Stimulated activated CD4-positive, alpha-beta T cell treated with anti-CD3 and anti-CD28 coated beads, TNF-alpha, amount 100 ng/mL, for 48 hours (primary cell): ENCODE data around the gene EFNA5.

ENCODE experiments used
- DNase-seq, 3 donors: peaks; one replicate each; pipeline ENCODE4 v3.0.0-alpha.2; 2020; ENCODE audit warnings: low read depth in 3 of 3

EFNA5 gene

DNA sequence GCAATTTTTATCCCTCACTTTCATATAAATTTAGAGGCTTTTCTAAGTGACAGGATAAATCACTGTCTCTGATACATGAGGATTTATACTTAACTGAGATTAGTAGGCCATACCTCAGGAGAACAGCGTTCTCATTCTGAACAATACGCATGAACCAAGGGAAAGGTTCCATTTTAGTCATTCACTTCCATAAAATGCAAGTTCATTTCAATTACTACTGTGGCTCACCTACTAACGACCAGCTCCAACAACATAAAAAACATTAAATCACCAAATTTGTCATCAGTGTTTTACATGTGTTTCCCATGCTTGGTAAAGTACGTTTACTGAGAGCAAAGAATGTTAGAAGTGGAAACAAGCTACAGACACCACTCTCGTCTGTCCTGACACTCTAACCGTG, 67.4 kb downstream of the EFNA5 start:
- DNase-seq: no peak

DNA sequence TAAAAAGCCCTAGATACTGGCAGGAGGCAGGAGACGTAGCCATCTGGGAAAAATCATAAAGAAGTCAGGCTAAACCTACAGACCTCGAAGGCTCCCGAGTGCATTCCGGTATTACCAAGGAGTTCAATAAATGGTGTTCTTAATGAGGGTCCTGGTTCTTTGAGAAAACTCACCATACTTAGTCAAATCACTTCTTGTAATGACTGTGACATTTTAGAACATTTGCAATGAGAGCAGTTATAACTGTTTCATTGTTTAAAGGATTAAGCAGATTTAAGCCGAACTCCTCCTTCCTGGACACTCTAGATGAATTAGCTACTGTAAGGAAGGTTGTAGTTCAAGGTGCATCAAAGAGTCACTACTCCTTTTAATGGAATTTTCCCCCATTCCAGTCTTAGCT, 67.8 kb downstream of the EFNA5 start:
- DNase-seq: no peak

DNA sequence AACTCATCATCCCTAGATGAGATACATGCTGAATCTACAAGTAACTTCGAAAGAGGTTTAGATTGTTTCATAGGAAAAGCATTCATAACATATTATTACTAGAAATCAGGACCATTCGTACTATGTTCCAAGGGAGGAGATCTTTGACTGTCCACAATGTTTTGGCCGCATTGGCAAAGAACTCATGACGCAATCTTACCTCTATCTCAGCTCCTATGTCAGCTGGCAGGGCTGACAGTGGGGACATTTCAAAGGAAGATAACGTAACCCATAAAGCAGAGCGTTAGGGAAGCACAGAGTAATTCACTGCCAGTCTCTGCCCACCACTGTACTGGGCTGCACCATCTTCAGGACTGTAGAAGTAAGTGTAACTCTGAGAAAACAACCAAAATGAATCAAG, 69.7 kb downstream of the EFNA5 start:
- no peak for DNase-seq

DNA sequence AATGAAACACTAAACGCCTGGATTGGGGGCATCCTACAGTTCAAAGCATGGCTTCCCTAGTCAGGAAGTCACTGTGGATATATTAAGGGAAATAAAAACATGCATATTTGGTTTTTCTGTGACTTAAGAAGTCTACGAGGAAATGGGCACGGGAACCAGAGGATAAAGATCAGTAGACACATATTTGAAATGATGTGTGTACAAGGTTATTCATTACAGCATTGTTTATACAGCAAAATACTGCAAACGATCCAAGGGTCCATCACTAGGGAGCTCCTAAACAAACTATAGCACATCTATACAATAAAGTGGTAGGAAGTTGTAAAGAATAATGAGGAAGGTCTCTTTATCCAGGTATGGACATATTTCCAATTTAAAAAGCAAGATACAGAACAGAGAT, 71.8 kb downstream of the EFNA5 start:
- DNase-seq: no peak

DNA sequence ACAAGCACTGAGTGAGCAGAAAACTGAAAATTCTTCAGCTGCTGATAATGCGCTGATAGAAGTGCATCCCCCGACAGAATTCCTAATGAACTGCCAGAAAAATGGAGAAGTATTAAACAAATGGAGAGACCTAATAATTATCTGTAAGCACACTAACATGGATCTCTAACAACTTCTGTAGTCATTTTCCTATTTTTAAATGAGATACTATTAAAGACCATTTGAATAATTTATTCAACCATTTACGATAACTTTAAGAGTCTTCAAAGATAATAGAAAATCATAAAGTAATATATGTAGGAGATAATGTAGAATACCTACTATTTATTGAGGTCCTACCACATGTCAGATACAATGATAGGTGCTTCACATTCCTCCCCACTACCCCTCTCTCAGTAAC, 72.9 kb downstream of the EFNA5 start:
- DNase-seq: no peak

DNA sequence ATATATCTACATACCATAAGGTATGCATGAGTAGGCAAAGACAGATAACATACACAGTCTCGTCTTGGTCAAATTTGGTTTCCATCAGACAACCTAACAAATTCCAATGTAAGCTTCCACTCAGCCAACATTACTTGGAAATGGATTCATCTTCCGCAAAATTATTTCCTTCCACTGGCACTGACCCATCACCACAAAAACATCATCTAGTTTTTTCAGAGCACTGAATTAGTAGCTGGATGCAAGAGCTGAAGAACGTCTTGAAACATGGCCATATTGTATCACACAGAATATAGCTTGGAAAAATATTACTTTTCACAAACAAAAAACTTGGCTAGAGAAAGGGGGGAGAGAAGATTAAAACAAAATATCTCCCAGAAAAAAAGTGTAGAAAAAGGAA, 73.5 kb downstream of the EFNA5 start:
- DNase-seq: no peak

DNA sequence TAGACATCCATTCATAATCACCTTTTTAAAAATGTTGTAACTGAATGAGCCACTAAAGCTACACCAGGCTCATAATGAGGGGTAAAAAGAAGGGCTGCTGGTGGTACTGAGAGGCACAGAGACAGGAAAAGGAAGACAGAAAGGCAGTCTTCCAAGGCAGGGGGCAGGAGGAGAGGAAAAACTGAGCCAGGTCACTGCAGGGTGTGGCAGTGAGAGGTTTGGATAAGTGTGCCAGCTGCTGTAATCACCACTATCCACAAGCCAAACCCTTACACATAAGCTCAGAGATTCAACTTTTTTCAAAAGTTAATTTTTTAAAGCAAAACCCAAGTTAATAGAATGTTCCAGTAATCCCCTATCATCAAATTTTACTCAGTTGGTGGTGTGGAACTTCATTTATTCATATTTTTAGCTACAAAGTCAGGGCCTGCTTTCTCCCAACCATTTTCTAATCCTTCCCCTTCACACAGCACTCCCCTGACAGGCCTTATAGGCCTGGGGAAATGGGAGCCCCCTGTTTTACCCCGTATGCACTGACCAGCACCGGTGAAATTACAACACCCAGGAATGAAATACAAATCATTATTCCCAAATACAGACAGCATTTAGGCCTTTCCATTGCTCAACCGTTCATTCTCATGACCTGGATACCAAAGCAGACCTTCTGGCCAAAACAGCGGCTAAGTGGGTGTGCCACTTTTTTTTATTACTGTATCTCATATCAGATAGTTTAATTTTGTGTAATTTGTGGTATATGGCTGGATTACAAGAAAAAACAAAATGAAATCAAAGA, 76.3 kb downstream of the EFNA5 start:
- no peak for DNase-seq

DNA sequence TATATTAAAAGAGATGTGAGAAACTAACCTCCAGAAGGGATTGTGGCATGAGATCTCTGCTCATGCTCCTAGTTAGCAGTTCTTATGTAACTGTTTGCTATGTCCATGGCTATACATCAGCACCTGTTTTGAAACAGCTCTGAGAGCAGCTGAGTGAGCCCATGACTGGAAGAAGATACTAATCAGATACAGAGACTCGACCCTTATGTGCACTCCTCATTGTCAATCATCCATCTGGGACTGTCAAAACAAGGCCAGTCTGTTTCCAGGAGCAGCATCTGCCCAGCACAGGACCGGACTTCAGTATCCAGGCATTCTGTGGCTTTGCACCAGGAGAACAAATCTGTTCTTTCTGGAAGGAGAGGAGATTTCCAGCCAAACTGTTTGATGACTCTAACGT, 77.7 kb downstream of the EFNA5 start:
- no peak for DNase-seq

DNA sequence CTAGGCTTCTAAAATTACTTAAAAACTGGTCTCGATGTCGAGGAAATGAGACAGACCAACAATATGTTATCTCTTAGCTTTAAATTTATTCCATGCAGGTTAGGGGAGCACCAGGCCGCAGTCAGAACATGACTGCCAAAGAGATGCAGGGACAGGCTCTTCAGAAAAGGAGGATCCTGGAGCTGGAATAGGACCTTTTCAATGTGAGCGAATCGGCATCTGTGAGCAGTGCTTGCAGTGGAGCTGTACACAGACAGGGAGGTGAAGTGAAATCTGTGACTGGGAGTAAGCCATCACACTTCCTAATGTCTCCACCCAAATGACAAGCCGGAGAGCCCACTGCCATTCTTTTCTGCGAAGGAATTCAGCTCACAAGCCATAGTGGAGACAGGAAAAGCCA, 78.2 kb downstream of the EFNA5 start:
- no peak for DNase-seq

DNA sequence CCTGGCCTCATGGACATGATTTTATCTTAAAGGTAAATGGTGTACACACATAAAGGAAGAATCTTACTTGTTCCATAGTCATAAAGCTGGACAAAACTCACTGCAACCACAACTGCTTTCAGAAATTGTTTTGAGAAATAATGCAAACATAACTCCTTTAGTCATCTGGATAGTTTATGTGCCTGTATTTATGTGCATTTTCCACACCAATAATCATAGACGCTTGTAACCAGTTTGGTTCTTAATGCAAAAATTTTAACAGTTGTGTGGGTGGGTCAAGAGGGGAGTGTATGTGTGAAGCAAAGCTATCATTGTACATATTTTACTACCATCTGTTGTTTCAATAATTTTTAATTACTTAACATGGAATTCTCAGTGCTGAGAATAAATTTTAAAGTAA, 80.1 kb downstream of the EFNA5 start:
- no peak for DNase-seq

DNA sequence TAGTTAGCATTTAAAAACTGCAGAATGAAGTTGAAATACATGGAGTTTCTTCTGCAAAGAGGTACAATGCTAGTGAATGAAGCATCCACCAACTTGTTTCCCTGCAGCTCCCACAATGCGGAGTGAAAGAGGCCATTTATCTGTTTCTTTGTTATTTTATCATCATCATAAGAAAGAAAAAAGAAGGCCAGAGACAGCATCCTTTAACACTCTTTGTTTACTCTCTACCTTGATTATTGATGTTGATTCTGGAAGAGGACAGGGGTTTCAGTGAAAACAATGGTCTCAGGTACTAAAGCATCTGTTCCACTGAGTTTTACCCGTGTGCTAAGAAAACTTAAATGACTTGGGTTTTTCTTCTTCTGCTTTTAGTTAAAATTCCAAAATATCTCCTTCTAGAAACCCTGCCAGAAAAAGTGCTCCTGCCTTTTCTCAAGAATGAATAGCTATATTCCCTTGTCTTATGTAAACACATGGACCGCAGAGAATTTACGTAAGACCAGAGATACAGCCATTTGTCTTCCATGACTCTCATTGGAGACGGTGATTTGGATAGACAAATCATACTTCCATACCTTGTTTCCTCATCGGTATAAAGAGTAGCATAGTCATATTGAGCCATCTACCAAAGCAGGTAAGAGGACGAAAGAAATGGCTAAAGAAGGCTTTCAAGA, 81.1 kb downstream of the EFNA5 start:
- DNase-seq: no peak

DNA sequence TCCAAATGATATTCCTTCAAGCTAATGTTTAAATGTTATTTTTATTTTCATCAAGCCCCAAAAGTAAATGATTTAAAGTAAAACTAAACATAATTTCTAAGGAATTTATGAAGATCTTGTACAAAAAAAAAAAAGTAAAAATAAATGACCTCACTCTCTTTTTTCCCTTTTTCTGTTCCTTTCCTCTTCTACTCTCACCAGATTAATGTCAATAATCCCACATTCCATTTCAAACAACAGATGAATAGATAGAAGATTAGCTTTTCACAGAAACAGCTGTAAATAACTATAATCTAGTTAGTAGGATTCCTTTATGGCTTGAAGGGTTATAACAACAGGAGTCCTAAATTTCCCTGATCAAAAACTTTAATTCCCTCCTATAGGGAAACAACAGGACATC, 88.1 kb downstream of the EFNA5 start:
- DNase-seq: no peak

DNA sequence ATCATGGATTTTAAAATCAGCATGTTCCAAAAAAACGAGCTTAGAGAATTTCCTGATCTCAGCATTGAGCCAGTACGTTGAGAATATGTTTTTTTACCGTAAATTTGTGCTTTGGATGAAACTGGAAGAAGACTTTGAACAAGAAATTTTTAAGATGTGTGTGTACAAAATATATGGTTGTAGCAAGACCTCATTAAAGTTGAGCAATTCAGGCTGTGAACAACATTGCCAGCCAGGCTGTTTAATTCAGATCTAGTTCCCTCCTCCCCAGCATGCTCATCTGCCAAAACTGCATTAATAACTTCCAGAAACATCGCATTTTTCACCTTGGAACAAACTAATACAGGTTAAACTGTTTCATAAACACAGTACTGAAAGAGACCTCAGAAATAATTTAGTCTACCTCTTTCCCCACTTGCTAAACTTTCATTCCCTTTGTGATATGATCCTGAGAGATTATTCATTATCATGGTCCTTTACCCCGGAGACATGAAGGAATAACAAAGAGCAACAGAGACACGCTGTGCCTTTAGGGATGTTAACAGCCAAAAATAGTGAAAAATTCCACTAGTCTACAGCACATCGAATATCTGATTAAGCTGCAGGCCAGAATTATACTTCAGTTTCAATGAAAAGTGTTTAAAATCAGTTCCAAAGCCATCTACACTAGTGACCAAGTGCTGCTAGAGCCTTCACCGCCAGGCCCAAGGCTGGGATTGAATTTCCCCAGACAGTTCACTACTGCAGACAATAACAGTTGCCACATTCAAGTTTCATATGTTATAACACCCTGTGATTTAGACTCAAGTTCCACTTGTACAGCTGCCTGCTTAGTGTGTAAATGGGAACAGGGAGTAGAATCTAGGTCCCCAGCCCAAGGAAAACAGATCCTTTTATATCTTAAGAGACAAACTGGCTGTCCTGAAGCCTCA, 89.6 kb downstream of the EFNA5 start:
- DNase-seq: no peak

DNA sequence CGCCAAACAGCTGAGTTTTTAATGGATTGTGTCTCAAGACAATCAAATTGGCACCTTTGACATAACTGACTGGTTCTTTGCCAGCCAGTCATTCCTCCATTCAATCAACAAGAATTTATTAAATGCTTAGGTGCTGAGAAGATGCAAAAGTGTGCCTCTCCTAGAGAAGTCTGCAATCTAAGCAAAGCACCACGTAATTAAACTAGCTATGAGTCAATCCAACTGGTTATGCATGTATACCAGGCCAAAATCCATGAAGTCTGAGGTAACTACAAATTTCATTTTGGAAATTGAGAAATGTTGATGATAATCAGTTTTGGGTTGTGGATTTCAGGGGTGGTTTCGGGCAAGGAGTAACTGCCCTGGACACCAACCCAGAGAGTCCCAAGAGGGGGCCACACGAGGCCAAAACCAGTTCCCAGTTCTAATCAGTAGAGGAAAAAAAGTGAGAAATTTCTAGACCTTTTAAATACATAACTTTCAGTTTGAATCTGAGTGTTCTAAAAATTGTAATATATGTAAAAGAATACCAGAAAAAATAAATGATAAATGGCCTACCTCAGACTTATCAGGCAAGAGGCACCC, 92.6 kb downstream of the EFNA5 start:
- DNase-seq: no peak

DNA sequence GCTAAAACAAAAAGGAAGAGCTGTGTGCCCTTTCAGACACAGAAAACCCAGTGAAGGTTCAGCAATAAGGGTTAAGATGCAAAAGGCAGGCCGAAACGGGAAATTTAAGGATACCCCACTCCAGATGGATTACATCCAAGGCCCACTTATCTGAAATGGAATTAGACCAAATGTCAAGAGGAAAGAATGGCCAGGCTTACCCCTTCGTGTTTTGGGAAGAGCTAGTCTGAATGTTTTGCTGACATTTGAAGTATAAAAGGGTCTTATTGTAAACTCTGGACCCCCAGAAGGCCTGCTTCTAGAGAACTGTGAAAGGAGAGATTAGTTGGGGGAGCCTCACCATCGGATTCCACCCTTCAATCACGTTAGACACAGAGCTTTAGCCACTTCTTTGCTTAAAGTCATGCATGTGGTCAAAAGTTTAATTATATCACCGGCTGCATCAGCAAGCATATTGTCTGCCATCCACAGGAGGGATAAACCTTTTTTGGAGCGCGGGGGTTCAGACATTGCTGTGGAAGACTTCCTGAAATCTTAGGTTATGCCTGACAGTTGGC, 93.3 kb downstream of the EFNA5 start:
- no peak for DNase-seq

DNA sequence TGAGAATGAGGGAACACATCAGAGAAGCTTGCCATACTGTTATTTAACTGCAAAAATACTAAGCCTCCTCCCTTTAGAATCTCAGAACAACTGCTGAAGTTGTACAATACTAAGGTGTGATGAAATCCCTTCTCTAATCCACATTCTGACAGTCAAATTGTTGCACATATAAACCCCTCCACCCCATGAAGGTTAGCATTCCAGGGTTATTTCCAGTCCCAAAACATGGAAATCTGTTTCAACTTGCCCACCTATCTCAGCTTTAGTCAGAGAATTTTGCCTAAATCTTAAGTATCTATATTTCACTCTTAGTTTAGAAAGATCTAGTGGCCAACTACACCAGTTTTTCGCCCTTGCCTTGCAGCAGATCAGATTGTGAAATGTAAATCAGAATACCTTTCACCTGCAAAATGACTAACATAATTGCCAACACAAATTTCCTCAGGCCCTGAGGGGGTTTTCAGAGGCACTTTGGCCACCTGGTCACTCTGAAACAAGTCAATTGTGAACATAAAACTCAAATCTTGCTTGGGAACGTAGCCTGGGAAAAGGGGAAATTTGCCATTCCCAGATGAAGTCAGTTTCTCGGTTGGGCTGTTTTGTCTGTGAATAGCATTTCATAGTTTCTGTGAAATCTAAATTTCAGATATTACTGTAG, 93.9 kb downstream of the EFNA5 start:
- DNase-seq: no peak

DNA sequence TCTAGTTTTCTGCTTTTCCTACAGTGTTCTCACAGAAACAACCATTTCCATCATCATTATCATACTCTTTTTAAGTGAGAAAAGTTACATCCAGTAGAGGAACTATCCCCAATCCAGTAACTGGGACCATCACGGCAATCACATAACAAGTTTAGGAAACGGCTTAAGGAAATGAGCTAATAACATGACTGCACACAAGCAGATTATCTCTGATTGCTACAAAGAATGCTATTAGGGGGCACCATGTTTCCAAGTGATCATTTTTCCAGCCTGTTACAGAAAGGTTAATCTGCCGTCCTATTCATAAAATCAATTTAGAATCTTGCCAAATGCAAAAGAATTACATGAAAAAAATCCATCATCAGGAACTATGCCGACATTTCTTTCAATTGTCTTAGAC, 94.6 kb downstream of the EFNA5 start:
- no peak for DNase-seq

DNA sequence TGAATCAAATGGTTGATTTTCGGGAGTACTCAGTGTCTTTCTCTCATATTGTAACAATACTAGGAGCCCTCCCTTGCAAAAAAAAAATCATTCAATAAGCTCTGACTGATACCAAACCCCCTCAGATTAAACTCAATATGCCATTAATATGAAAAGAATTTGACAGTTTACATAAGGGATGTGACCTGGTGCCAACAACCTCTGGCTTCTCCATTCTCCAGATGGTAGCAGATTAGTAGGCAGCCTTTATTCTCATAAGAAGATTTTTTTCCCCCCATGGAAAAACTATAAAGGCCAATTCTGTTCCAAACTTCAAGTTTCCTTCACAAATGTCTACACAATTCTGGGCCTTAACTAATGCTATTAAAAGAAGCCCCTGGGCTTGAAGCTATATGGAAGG, 96.5 kb downstream of the EFNA5 start:
- no peak for DNase-seq

DNA sequence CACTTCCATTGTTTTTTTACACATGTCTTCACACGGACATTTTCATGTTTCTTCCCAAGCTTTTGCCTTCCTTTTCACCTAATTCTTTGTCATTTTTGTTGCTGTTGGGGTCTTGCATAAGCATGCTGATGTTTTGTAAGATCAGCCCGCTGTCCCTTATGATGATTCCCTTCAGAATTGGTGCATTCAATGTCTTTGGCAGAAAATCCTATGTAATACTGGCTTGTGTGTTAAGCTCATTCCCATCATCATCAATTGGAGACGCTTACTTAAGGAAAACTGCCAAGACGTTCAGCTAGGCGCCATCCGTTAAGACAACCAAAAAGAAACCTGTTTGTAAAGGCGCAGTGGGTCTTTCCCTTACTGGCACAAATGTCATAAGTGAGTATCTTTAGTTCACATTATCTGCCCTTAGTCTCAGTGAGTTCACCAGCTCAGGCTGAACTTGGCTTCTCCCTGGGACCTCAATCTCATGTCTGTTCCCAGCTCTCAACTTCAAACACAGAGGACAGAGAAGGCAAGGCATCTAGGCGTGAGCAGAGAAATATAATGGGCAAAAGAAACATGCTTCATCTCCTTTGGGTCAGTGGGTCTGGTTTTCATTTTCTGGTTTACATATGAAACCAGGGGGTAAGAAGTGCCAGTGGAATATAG, 97.9 kb downstream of the EFNA5 start:
- no peak for DNase-seq

DNA sequence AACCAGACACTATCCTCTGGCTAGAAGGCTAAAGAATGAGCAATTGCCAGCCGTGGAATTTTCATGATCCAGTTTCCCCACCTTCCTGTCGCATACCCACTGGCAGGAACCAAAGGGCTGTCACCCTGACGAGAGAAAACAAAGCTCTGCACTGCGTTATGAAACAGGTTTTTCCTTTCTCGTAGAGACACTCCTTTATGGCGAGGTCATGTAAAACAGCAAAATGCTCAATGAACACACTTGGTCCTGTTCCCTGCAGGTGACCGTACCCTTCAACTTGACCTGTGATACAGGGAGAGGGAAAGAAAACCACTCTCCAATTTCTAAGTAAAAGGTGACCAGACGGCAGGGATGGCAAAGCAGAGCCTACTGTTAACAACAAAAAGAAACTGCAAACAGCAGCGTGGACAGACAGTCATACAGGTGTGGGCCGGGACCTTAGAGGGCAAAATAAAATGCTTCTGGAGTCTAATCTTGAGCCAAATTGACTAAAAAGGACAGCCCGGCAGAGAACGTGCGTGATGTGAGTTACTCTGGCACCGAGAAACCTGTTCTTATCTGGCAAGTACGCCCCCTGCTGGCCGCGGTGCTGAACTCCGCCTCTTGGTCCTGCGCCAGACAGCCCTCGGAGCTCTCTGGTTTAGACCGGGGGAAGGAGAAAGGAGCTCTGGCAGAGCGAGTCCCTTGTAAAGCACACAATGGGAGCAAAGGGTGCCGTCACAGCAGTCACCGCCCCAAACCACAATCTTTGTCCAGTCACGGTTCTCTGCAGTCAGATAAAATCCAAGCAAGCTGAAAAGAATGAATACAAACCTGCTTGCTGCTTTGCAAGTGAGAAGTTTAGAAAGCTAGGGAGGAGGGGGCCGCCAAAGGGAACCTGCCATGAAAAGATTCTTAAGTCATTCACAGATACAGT, 98.9 kb downstream of the EFNA5 start:
- DNase-seq: peak; percentile 76 to 84 (median 83)
